Adrenal gland (tissue), 12 donors: ENCODE data around the gene DFFB. TPM values are rescaled to one million over a fixed set of nuclear protein-coding genes. Genes with fewer than 3 reads are reported as not detected.

Experiments used
- DNase-seq, 7 donors: peaks; one replicate each; pipeline ENCODE4 v3.0.0-alpha.2; 2019 to 2020
- H3K27ac ChIP-seq, 5 donors: fragments of 200-600 bp; sonication (generic) in 4 of 5; 1 replicate in 3 of 5; 2 replicates in 2 of 5; pipeline versions ENCODE4 v1.5.1 to v1.8.0; 2016 to 2020; ENCODE audit warnings: mild to moderate bottlenecking in 1 of 5
- H3K27me3 ChIP-seq: fragments of 200-600 bp; 2 replicates; pipeline ENCODE4 v1.8.0; 2021
- H3K36me3 ChIP-seq, 2 donors: fragments of 200-600 bp; replicated peaks in 1 of 2; 1 replicate in 1 of 2; 2 replicates in 1 of 2; pipeline versions ENCODE4 v1.5.1 to v1.8.0; 2018 to 2022
- H3K4me1 ChIP-seq, 2 donors: fragments of 200-600 bp; replicated peaks in 1 of 2; 1 replicate in 1 of 2; 2 replicates in 1 of 2; pipeline versions ENCODE4 v1.5.1 to v1.8.0; 2018 to 2021
- H3K4me3 ChIP-seq, 4 donors: fragments of 200-600 bp; sonication (generic) in 3 of 4; one replicate each; pipeline ENCODE4 v1.5.1; 2016 to 2018
- H3K9me3 ChIP-seq, 3 donors: fragments of 200-600 bp; sonication (generic) in 1 of 3; replicated peaks in 1 of 3; 1 replicate in 2 of 3; 2 replicates in 1 of 3; pipeline versions ENCODE4 v1.5.1 to v1.8.0; 2016 to 2021
- CTCF ChIP-seq, 6 experiments: fragments of 450-650 bp in 4 of 6; fragments of 200-600 bp in 2 of 6; sonication (generic) in 1 of 6; IDR thresholded peaks; 1 replicate in 5 of 6; 2 replicates in 1 of 6; pipeline versions ENCODE4 v1.5.1 to v1.8.0; 2016 to 2021; ENCODE audit warnings: antibody characterized with exemption in 6 of 6, mild to moderate bottlenecking in 2 of 6, moderate library complexity in 1 of 6
- POLR2A ChIP-seq, 2 donors: fragments of 450-650 bp; IDR thresholded peaks; one replicate each; pipeline ENCODE4 v1.6.1; 2017; ENCODE audit warnings: antibody characterized with exemption in 2 of 2, mild to moderate bottlenecking in 2 of 2, moderate library complexity in 1 of 2
- WGBS, 4 donors: extraction: QIAGEN DNeasy Blood & Tissue Kit in 2 of 4; methylation state at CpG; one replicate each; pipeline versions ENCODE4 v1.1.5 to v1.1.7; 2013 to 2017; 5-methylcytosine and 5-hydroxymethylcytosine counted together
- intact Hi-C, 2 donors: fragments of 100-400 bp; cut with DNase I; formaldehyde crosslinking; loops; one replicate each; pipeline versions ENCODE4 v1.14.1 to v1.15.0; 2022 to 2023
- polyA plus RNA-seq, 3 donors: library from polyadenylated mRNA; stranded (reverse); fragments of 200-250 nt in 2 of 3; fragments of 350-450 nt in 1 of 3; fragmentation: Illumina TruSeq in 1 of 3; extraction: RNeasy Lipid Tissue Mini Kit (QIAGEN cat#74804) in 1 of 3; gene quantifications; one replicate each; pipeline ENCODE4 v1.2.3, GENCODE V29; 2013 to 2014
- total RNA-seq, 9 donors: library from RNA; depleted of rRNA in 4 of 9; stranded (reverse); fragments of >200 nt in 4 of 9; fragments of 120-200 nt in 1 of 9; fragmentation: NEBNext Ultra II Directional in 1 of 9; extraction: Animal tissue kit (Norgen Biotek cat#: 25700) in 1 of 9; gene quantifications; one replicate each; pipeline versions ENCODE4 v1.1.0 to v1.2.4, GENCODE V29; 2013 to 2023
- donor health status: healthy with polysubstance abuse.
- donor health status: Bipolar disorder and iron deficiency.
- donor health status: DM: yes; HTN: yes; CAD: no.
- donor health status: DM: no; HTN: no; CAD: no.
- donor health status: DM: no; HTN: no; CAD: no.
- donor health status: DM: yes; HTN: yes; CAD: no.

DFFB gene
- total and polyA plus RNA-seq, 12 donors, result 1.8 to 13.4 (median 5.2) TPM

DNA sequence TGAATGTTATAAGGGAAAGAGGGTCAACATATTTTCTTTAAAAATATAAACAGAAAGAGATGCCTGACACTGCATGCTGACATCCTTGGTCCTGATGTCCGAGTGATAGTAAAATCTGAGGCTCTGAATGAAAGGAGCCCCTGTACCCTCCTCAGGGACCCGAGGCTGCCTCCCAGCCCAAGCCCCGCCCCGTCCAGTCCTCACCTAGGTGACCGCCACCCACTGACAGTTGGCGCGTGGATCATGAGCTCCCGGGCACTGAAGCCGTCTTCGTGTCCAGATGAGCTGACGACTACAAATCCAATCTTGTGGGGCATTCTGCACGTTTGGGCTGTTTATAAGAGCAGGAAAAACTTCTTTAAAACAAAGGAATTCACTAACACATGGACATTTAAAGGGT, 5.2 kb upstream of the DFFB start:
- H3K36me3 ChIP-seq, result peaks cover 0 to 26% of the 10 kb centered on the region in 2 donors
- peak overlapping the region in 1 of 5 donors; percentile 62 for H3K27ac ChIP-seq
- TF ChIP-seq CTCF (IDR thresholded peaks at IDR 0.05), result no peak
- TF ChIP-seq POLR2A (IDR thresholded peaks at IDR 0.05), result no peak
- no peaks in the 10 kb centered on the region for H3K27me3 ChIP-seq
- H3K4me1 ChIP-seq, result peaks cover 11 to 30% of the 10 kb centered on the region in 2 donors
- no peak for DNase-seq
- 86 to 91% (median 90%) methylated on average over 9 to 12 of the region's 12 CpGs for WGBS, 4 donors
- intact Hi-C loops, result no loop called here
- H3K4me3 ChIP-seq, result no peak overlapping the region
- H3K9me3 ChIP-seq, result no peaks in the 10 kb centered on the region

DNA sequence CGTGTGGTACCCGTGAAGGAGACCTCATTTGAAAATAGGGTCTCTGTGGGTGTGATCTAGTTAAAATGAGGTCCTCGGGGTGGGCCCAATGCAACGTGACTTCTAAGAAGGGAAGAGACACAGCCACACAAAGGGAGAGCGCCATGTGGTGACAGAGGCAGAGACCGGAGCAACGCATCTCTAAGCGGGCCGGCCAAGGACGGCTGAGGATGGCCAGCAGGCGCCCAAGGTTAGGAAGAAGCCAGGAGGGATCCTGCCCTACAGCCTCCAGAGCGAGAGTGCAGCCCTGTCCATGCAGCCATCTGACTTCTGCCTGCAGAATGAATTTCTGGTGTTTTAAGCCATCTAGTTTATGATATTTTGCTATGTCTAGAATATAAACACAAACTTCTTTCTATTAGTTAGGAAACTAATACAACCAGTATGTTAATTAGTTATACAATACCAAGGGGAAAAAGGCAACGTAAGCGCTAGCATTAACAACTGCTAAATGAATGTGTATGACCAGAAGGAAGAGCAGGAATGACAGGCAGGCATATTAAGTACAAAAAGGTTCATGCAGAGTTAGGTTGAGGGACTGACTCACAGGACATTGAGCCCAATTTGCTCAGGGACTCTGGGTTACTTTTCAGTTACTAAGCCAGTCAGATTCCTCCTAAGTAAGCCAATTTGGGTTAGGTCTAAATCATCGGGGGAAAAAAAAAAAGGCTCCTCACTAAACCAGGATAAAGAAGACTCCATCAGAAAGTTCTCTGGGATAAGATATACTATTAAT, 4.4 kb upstream of the DFFB start:
- Histone ChIP-seq H3K27me3 (no peaks in the 10 kb centered on the region), H3K4me3 (no peak overlapping the region), H3K36me3 (peaks cover 0 to 21% of the 10 kb centered on the region in 2 donors), H3K27ac (peak overlapping the region in 2 of 5 donors; percentile 46 to 62), H3K4me1 (peaks cover 12 to 33% of the 10 kb centered on the region in 2 donors), H3K9me3 (no peaks in the 10 kb centered on the region)
- WGBS, 4 donors, result 44 to 51% (median 47%) methylated on average over 15 of the region's 15 CpGs
- intact Hi-C loops, result no loop called here
- no peak for TF ChIP-seq POLR2A (IDR thresholded peaks at IDR 0.05)
- no peak for TF ChIP-seq CTCF (IDR thresholded peaks at IDR 0.05)
- peak in 5 of 7 donors; percentile 39 to 66 (median 46) for DNase-seq

GRCh38 chr1:3857791-3858129, 484 bp downstream of the DFFB start:
- no peak for DNase-seq
- no peak for TF ChIP-seq POLR2A (IDR thresholded peaks at IDR 0.05)
- TF ChIP-seq CTCF (IDR thresholded peaks at IDR 0.05), result no peak
- H3K27me3 ChIP-seq, result no peaks in the 10 kb centered on the region

DNA sequence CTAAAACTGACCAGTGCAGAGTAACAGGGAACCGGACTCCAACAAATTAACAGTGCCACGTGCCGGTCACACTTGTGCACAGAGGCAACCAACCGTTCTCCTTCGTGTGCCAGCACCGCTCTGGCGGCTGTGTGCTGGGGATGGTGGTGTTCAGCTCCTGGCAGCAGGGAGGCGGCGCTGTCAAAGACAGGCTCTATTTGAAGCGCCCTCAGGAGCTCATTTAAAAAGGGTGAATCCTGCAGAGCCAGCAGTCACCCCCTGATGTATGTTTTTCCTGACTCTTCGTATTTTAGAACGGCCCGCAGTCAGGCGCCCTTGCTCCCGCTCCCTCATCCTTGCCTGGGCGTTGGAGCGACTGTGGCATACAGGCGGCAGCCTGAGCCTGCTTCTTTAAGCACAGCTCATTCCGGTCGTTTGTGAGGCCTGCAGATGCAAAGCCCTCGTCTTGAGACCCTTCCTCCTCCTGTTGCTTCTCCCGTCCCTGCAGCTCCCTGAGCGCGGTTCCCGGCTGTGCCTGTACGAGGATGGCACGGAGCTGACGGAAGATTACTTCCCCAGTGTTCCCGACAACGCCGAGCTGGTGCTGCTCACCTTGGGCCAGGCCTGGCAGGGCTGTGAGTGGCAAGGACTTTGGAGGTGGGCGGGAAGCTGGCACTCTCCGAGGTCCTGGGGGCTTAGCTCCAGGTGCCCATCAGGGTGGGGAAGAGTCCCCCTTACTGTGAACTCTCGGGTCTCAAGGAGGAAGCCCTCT, 1.1 kb downstream of the DFFB start:
- no peak overlapping the region for H3K27ac ChIP-seq
- H3K36me3 ChIP-seq, result no peaks in the 10 kb centered on the region
- H3K4me3 ChIP-seq, result peak overlapping the region in 2 of 4 donors; percentile 63 to 79
- H3K4me1 ChIP-seq, result peaks cover 18 to 28% of the 10 kb centered on the region in 2 donors
- intact Hi-C loops, result no loop called here
- WGBS, 4 donors, result 64 to 81% (median 76%) methylated on average over 29 to 34 of the region's 34 CpGs
- peak in 4 of 7 donors; percentile 10 to 59 (median 24) for DNase-seq
- TF ChIP-seq POLR2A (IDR thresholded peaks at IDR 0.05), result no peak
- TF ChIP-seq CTCF (IDR thresholded peaks at IDR 0.05), result no peak
- H3K9me3 ChIP-seq, result no peaks in the 10 kb centered on the region
- no peaks in the 10 kb centered on the region for H3K27me3 ChIP-seq

More at GRCh38 chr1:3857791-3858129, 484 bp downstream of the DFFB start:
- intact Hi-C loops, result no loop called here
- H3K27ac ChIP-seq, result peak overlapping the region in 4 of 5 donors; percentile 54 to 79 (median 68)
- peak overlapping the region; percentile 30 to 79 (median 70) for H3K4me3 ChIP-seq
- H3K36me3 ChIP-seq, result no peaks in the 10 kb centered on the region
- H3K9me3 ChIP-seq, result no peaks in the 10 kb centered on the region
- peaks cover 18 to 34% of the 10 kb centered on the region in 2 donors for H3K4me1 ChIP-seq
- 4 to 12% (median 7%) methylated on average over 9 to 21 of the region's 21 CpGs for WGBS, 4 donors
